ENCODE measurements around the gene RBM22.

GRCh38 chr5:150740992-150741391 is 40.1 kb upstream of the RBM22 start:
- TF ChIP-seq, protein P1, sequence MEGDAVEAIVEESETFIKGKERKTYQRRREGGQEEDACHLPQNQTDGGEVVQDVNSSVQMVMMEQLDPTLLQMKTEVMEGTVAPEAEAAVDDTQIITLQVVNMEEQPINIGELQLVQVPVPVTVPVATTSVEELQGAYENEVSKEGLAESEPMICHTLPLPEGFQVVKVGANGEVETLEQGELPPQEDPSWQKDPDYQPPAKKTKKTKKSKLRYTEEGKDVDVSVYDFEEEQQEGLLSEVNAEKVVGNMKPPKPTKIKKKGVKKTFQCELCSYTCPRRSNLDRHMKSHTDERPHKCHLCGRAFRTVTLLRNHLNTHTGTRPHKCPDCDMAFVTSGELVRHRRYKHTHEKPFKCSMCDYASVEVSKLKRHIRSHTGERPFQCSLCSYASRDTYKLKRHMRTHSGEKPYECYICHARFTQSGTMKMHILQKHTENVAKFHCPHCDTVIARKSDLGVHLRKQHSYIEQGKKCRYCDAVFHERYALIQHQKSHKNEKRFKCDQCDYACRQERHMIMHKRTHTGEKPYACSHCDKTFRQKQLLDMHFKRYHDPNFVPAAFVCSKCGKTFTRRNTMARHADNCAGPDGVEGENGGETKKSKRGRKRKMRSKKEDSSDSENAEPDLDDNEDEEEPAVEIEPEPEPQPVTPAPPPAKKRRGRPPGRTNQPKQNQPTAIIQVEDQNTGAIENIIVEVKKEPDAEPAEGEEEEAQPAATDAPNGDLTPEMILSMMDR (IDR thresholded peaks at IDR 0.05), result no peak
- TF ChIP-seq POLR2AphosphoS5 (IDR thresholded peaks at IDR 0.05), result no peak

Measured in esophagus muscularis mucosa (tissue), 3 donors.